HG02759 (cell line): ENCODE results near the gene BBX.
"Not testable (repeated sequence)": the region's sequence is repeated elsewhere in the genome, so short reads cannot be mapped to it uniquely, and the experiment has no call there.

Experiments used
- ATAC-seq: cut with Tn5 transposase; IDR thresholded peaks from one replicate; pipeline ENCODE4 v1.9.1; 2021; ENCODE audit warnings: mild to moderate bottlenecking, moderate library complexity; ENCODE audit not compliant: unreplicated experiment

BBX gene

DNA sequence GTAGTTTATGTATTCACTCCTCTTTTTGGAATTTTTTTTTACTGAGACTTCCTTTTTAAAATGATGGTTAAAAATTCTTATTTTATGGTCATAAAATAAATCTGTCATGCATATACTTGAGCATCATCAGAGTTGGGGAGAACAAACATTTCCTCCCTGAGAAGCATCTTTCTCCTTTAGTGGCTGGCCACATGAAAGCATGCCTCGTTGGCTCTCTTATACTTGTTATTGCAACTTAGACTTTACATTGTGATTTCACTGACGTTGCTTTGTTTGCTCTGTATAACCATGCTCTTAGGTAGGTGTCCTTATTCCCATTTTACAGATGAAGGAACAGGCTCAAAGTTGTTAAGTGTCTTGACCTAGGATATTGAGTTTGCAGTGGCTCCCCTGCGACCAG is 18.1 kb downstream of the BBX start:
- no peak for ATAC-seq

DNA sequence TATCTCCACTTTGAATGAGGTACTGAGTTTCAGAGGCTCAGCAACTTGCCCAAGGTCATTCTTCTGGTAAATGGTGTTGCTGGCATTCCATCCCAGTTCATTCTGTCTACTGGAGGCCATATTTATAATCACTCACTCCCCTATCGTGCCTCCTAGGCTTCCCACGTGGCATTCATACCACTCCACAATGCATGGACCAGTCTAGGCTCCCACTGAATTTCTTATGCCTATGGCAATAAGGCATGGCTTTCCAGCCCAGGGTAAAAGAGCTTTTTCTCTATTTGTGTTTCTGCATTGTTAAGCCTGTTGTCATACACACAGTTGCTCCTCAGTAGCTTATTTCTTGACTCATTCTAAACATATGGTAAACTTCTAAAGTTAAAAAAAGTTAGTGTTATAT is 19.9 kb downstream of the BBX start:
- ATAC-seq: no peak

DNA sequence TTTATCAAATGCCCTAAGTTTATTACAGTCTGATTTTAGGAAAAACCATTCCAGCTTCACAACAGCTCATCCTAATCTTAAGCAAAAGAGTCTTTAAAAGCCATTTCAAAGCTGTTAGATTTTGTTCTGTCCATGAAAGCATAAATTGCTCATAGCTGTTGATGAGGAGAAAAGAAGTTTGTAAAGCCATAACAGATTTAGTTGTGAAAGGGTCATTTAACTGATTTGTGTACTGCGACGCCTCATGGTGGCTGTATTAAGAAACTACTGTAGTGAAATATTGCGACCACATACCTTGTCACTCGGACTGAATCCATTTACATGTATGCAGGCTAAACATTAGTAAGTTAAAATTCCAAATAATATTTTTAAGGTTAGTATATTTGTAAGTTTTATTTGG is 20.9 kb downstream of the BBX start:
- ATAC-seq: no peak

DNA sequence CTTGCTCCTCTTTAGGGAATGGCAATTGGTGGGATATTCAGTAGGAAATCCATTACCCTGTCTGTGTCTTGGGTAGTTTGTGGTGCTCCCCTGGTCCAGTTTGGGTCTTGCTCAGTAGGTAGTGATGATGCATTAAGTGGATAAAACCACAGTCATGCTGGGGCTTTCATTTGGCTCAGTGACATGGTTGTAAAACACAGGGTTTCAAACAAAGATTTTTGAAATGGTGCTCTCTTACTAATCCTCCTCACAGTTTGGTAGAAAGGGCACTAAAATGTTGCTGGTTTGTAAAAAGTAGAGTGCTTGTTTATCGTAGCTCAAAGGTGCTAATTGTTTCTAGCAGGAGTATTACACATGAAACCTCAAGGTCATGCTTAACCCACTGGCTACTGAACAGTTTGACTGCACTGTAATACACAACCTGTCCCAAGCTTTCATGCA is 22.9 kb downstream of the BBX start:
- ATAC-seq: no peak

DNA sequence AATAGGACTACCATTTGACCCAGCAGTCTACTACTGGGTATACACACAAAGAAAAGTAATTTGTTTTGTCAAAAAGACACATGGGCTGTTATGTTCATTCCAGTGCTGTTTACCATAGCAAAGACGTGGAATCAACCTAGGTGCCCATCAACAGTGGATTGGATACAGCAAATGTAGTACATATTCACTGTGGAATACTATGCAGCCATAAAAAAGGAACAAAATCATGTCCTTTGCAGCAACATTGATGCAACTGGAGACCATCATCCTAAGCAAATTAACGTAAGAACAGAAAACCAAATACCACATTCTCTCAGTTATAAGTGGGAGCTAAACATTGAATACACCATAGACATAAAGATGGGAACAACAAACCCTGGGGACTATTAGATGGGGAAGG is 25.8 kb downstream of the BBX start:
- no peak for ATAC-seq

DNA sequence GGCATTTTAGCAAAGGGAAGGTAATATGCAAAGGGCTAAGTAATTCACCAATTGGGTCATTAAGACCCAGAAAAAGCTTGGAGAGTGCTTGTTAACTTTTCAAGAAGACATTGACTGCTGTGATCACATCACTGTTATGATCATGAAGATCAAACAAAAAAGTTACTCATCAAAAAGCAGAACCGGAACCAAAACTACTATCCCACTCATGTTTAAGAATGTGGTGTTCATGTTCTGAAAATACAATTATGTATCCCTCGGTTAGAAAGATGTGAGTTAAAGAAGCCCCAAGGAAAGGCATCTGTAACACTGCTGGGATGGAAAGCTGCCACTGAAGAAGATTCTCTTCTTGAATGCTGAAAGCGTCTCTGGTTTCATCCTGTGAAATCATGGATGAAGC is 32.6 kb downstream of the BBX start:
- ATAC-seq: peak; percentile 54

DNA sequence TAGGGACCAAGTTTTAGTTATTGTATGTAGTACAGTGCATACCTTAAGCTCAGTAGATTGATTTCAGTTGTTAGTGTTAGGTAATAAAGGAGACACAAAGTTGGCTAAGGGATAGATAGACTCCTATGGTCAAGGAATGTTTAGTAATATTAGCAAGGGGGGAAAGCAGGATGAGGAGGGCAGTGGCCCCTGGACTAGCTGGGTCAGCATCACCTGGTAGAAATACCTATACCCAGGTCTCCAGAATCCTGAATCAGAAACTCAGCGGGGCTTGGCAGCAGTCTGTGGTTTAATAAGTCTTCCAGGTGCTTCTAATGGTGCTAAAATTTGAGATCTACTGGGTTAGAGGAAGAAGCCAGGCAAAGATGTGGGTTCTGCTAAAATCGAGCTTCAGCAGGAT is 35.0 kb downstream of the BBX start:
- no peak for ATAC-seq

DNA sequence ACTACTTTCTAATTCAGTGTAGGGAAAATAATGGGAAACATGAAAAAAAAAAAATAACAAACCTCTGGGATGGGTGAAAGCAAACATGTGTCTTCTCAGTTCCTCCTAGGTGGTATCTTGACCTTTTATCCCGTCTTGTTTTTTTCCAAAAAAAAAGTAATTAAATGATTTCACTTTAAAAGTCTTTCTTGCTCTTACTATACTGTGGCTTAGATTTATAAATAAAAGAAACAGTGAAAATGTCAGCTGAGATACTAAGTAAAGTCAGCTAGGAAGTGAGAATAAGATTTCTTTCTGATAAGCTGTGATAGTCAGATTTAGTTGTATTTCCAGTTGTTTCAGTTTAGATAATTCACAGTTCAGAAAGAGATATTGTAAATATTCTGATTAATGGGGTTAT is 37.4 kb downstream of the BBX start:
- no peak for ATAC-seq

DNA sequence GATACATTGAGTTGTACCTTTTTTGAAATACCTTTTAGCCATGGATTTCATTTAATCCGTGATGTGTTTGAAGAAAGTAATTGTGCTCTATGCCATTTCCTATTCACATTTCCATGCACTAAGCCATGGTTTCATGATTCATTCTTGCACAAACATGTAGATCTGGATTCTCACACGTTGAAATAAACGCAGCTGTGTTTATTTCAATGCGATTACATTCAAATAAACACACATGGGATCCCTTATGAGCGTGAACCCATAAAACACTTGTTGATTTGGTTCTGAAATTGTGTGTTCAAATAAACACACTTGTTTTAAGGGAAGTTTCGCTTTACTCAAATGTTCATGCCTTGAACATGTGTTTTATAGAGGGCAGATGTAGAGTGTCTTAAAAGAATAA is 39.2 kb downstream of the BBX start:
- ATAC-seq: no peak

DNA sequence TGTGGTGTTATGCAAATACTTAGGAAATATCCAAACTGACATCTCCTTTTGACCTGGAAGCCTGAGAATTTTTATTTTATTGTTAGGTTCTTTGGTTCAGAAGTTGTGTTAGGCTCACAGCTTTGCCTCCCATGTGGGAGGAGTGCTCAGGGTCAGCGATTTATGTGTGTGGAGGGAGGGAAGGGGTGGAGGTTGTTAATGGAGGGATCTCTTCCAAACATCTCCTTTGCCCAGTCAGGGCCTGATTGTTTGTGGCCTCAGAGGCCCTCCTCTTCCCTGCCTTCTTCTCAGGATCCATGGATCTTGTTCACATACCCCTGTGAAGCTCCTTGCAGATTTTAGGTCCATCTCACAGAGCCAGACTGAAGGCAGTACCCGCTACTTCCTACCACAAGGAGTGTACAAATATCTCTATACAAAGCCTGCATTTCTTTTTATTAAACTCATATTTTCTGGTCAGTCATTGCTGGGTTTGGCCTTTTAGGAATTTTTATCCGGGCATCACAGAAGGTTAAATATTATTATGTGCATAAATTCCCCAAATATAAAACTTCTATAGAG is 40.3 kb downstream of the BBX start:
- ATAC-seq: no peak

DNA sequence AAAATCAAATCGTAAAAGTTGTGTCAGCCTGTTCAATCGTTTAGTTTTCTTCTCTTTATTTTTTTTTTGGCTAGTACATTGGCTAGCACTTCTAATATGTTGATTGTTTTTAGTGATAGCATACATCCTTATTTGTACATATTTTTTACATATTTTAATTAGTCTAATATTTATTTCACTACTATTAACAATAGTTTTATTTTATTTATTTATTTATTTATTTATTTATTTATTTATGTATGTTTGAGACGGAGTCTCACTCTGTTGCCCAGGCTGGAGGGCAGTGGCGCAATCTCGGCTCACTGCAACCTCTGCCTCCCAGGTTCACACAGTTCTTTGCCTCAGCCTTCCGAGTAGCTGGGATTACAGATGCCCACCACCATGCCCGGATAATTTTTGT is 42.5 kb downstream of the BBX start:
- not testable (repeated sequence) for ATAC-seq

DNA sequence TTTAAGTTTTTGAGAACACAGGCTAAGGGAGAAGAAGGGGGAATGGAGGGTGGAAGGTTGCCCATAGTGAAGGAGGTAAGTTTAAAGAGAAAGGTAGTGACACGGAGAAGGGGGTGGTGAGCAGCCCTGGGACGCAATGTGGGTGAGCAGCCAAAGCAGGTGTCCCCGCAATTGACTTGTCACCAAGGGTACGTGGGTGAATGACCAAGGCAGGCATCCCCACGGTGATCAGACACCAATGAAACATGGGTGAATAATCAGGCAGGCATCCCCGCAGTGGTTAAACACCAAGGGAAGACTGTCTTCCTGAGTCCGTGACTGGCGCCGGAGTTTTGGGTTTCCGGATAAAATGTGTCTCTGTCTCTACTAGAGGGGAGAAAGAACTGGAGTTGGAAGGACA is 48.3 kb downstream of the BBX start:
- not testable (repeated sequence) for ATAC-seq

DNA sequence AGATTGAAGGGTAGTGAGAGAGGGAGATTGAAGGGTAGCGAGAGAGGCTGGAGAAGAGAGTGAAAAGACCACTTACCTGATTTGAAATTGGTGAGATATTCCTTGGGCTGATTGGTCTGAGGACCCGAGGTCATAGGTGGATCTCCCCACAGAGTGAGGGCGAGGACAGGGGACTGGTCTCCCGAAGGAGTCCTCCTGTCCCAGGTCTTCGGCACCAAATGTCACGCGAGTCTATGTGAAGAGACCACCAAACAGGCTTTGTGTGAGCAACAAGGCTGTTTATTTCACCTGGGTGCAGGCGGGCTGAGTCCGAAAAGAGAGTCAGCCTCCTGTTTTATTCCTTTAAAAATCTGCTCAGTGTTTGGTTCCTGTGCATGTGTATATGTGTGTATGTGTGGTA is 48.7 kb downstream of the BBX start:
- not testable (repeated sequence) for ATAC-seq

DNA sequence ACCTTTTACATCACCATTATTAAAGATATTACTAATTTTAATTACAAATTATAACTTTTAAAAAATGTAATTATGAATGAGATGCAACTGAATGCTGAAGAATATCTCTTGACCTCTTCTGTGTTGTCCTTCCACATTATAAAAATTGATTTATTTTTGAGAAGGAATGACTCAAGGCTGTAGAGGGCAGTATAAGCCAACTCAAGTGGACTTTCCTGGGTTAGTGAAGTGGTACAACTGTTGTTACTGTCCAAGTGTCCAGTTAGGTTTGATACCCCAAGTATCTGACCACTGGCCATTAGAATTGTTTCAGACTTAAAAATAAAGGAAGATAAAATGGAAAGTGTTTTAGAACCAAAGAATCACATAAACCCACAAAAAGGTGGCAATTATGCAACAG is 51.9 kb downstream of the BBX start:
- ATAC-seq: peak; percentile 61

DNA sequence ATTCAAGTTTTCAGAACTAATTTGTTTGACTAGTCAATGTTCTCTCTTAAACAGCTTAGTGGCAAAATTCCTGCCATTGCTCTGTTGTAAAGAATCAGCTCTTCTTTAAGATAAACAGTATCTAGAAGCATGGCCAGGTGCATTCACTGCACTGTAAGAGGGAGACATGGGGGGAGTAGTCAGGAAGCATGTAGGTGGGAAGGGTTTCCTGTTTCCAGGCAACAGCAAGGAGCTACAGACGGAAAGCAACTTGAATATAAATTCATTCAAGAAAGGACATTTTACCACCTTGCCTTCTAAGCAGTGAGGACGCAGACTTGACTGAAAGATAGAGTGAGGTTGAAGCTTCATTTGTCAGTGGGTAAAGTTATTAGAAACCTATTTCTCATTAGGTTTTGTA is 55.3 kb downstream of the BBX start:
- no peak for ATAC-seq

DNA sequence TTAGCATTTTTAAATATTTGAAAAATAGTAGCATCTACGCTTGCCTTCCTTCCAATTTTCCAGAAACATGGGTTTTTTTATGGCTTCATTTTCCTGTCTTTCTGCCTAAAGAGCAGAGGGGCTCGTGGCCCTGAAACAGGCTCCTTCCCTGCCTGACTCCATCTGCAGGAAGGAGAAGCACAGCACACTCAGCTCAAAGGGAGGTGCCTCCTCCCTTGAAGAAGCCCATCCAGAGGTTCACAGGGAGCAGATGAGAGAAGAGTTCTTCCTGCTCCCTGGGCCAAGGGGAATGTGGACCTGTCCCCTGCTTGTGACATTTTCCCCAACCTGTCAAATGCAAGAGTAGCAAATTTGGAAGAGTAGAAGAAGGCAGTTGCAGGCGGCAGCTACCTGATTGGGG is 55.8 kb downstream of the BBX start:
- no peak for ATAC-seq

DNA sequence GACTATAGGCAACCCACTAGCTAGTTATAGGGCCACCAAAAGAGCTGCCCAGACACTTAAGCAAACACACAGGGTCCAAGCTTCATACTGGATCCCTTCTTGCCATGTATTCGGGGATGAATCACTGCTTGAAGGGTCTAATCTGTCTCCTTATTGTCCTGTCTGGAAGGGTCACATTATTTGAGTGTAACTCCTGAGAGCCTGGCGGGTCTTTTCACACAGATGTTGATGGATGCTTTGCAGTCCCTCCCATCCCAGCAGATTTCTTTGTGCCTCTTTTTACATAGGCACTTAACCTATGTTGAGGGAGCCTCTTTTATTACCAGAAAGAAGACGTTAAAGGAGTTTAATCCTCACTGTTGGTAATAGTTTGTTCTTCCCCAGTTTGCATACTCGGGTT is 56.6 kb downstream of the BBX start:
- ATAC-seq: no peak

DNA sequence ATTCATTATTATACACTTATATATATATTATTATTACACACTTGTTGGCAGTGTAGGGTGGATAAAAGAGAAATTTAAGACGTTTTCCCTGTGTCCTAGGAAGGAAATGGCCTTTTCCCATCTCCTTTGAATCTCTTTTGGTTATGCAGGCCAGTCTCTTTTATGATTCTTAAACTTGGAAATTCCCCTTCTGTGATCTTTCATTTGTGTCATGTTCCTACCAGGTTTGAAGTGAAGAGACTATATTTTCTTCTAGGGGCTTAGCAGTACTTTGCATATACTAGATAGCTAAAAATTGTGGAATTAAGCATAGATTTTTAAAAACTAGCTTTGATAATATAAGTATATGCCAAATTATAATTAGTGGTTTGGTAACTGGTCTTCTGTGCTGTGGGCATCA is 58.5 kb downstream of the BBX start:
- no peak for ATAC-seq

DNA sequence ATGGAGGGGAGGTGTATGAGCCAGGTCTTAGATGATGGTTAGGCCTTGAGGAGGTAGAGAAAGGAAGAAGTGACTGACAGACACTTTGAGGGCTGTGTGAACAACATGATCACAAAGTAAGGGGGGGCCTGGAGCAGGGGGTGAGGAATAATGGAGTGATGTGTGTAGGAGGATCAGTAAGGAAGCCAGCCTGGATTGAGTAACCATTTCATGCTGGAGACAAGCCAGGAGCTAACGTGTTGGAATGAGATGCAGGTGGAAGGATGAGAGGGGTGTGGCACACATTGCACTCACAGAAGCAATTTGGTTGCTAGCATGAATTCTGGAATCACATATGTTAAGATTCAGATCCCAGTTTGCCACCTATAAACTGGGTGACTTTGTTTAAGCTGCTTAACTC is 65.5 kb downstream of the BBX start:
- no peak for ATAC-seq

DNA sequence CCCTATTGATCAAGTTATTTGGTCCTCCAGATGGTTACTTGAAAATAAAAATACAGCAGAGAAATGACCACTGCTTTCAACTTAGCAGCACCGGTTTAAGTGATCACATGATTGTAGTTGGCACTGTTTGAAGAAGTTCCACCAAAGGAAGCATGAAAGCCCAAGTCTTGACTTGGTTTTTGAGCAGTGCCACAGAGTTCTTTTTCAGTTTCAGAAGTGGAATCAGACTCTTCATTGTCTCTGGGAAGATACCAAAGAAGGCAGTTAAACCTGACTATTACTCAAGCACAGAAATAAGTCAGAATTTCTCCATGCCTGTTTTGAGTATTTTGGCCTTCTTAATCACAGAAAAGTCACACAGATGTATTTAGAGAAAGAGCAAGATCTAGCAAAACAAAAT is 66.7 kb downstream of the BBX start:
- peak; percentile 86 for ATAC-seq

DNA sequence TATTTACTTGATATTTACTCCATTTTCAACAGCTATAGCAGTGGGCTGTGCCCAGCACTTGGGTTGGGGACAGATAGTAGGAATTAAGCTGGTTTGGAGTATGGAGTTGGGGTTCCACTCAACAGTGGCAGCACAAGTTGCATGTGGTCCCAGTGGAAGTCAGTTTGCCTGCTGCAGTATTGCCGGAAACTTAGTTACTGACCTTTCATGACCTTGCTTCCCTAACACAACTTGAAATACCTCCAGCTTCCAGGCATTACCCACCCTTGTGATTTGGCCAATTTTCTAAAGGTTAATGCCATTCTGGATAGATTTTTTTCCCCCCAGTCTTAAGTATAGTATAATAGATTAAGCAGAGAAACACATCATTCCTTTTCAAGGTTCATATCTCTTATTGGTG is 68.0 kb downstream of the BBX start:
- no peak for ATAC-seq

DNA sequence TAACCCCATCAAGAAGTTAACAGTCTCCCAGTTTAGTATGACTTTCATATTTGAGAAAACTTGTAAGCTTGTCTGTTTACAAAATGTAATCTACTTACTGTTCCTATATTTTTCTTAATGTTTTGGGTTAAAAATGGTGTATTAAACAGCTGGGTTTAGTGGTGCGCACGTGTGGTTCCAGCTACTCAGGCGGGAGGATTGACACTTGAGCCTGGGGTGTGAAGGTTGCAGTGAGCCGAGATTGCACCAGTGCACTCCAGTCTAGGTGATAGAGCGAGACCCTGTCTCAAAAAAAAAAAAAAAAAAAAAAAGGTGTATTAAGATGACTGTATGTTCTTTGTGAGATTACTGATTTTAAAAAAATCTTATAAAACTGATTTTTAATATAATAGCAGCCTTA is 69.3 kb downstream of the BBX start:
- ATAC-seq: no peak

DNA sequence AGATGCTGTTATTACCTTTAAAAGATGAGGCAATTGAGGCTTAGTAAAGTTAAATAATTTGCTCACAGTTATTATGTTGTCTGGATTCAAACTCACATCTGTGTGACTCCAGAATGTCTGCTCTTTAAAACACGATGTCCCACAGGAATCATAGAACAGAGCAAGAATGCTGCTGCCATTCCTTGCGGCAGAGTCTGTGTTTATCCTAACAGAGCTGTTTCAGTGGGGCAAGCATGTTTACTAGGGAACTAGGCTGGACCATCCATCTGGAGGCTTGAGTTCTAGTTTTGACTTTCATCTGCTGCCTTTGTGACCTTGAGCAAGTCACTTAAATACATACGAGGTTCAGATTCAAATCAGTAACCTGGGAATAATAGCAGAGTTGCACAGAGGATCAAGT is 72.1 kb downstream of the BBX start:
- ATAC-seq: no peak

DNA sequence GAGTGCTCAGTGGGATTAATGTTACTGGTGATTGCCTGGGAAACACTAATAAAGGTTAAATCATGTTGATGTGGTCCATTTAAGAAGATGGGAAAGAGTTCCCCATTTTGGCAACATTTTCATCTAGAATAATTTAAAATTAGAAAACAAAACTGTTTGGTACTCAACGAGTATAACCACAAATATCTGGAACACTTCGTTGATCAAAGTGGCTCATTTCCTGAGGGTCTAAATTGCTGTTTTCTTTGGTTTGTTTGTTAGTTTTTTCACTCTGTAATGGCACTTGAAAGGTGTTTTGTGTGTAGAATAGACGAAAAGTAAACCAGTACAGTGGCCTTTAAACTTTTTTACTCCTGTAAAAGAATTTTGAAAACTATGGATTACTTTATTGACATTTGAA is 73.9 kb downstream of the BBX start:
- ATAC-seq: no peak
